HG02970 (cell line): ENCODE data around the gene TENT5A.
"Not testable (repeated sequence)": the region's sequence is repeated elsewhere in the genome, so short reads cannot be mapped to it uniquely, and the experiment has no call there.

Experiments
- ATAC-seq: cut with Tn5 transposase; IDR thresholded peaks from one replicate; pipeline ENCODE4 v1.9.1; 2021; ENCODE audit warnings: mild to moderate bottlenecking, moderate library complexity, moderate number of reproducible peaks; ENCODE audit not compliant: unreplicated experiment, low FRiP score

TENT5A gene

GRCh38 chr6:81751388-81752083 is 945 bp downstream of the TENT5A start:
- ATAC-seq, result no peak

DNA sequence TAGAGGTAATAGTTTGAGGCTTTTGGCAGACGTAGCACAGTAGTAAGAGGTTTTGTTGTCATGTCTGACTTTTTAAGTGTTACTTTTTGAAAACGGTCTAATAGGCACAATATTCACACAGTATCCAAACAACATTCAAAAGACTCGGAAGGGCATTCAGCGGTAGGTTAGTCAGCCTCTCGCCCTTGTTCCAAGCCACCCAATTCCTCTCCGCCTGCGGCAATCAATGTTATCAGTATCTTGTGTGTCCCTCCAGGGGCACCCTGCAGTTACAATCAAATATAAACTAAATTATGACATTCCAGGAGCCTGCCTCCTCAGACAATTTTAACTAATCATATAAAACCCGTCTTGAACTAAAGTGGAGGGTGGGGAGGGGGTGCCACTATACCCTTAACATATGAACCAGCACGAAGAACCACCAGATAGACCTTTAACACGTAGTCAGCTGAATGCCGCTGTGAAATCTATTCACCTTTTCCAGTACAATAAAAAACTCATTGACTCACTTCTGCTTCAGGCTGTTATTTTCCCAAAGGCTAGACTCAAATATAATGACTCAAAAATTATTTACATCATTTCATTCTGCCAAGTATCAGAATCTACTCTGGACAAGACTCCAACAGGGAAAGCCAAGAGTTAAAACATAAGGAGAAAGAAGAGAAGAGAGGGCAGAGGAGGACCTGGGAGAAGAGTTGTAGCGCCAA is 1.6 kb downstream of the TENT5A start:
- no peak for ATAC-seq

DNA sequence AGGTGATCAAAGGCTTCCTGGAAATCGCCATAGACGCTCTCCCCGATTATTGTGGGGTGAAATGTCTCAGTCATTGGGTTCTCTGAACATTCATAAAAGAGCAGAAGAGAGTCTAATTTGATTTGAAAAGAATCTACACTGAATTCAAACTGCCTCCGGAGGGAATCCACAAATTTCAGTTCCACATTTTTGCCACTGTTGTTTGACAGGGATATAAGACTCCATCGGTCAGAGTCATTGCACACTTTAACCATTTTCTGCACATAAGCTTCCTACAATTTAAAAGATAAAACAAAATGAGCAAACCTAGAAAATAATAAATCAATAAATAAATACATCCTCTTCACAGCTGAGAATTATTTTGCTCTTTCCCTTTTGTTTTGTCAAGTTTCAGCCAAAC is 2.3 kb downstream of the TENT5A start:
- ATAC-seq, result no peak

DNA sequence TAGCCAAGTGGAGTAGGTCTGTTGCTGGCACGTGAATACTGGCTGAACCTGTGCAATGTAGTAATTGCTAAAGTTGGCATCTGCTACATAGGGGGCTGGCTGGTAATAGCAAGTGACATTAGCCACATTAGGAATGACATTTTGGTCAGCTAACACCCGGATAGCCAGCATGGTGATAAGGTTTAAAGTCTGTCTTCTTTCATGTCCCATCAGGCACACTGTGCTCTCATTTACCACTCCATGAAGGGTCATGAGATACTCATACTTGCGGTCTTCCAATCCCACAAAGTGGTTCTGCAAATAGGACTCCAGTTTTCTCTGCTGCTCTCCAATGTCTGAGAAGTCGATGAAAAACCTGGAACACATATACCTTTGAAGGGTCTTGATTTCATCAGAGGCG is 2.8 kb downstream of the TENT5A start:
- ATAC-seq, result no peak

- no peak for ATAC-seq
Measured at GRCh38 chr6:81748994-81749393, 3.5 kb downstream of the TENT5A start.

GRCh38 chr6:81747327-81747726 is 5.2 kb downstream of the TENT5A start:
- ATAC-seq, result no peak

DNA sequence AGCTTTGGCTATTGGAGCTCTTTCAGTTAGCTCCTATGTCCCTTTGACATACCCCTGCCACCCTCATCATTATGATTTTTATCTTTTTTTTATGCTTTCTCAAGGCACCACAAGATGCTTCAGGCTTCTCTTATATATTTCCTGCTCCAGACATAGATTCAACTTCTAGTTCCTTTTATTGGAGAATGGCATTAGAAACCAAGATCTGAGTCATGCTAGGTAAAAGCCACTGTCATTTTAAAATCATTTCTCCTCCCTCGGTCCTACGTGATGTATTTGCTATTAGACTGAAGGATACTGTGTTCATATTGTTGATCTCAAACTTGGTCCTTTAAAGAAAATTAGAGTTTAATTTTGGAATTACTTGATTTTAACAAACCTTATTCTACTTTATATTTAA is 8.3 kb downstream of the TENT5A start:
- no peak for ATAC-seq

GRCh38 chr6:81743649-81744048 is 8.8 kb downstream of the TENT5A start:
- no peak for ATAC-seq

DNA sequence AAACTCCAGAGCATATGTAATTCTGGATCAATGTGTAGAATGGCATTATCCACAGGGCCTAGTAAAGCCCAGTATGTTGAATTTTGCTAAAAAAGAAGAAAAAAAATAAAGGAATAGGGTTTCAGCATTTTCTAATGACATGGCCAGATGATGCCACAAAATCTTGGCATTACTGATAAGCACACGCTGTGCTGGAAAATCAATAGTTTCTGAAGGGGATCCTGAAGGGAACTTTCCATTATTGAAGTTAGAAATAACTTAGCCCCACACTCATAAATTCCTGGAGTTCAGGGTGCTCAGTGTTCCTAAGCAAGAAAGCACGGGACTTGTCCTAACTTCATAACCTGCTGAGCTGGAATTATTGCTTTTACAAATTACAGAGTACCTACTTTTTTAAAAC is 10.8 kb downstream of the TENT5A start:
- ATAC-seq, result no peak

GRCh38 chr6:81740591-81740990 is 11.9 kb downstream of the TENT5A start:
- not testable (repeated sequence) for ATAC-seq

DNA sequence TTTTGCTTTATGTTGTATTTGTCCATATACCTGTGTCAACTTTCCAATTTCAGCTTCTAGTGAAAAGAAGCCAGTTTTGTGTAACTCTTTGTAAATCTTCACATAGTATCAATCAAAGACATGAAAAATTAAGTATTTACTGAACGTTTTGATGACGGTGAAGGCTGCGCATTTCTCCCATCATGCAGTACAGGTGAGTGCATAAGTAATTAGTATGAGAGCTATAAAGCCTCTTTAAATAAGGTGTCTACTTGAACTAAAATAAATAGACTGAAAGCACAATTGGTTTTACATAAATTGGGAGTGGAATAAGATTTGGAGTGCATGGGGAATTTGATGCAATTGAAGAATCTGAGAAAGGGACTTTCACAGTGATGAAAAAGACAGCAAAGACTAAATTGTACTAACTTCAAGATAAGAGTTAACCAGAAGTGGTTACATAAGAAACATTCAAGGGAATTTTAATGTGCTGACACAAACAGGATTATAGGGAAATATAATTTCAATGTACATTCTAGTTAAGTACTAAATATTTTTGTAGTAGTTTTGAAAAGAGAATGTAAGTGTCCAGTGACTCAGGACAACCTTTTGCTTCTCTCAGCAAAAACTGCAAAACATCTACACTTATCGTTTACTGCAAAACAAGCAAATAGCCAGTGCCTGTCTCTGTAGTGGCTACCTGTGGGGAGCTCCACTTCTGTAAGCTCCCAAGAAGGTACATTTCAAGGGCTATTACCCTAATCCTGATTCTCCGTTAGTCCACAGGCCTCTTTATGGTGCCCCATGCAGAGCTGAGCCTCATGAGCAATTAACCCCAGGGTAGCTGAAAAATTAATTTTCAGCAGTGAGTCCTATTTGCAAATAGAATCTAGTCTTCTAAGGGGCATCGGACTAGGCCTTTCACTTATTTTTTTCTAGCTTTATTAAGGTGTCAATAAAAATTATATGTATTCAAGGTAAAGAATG is 13.0 kb downstream of the TENT5A start:
- no peak for ATAC-seq

GRCh38 chr6:81736428-81736827 is 16.1 kb downstream of the TENT5A start:
- ATAC-seq, result no peak

DNA sequence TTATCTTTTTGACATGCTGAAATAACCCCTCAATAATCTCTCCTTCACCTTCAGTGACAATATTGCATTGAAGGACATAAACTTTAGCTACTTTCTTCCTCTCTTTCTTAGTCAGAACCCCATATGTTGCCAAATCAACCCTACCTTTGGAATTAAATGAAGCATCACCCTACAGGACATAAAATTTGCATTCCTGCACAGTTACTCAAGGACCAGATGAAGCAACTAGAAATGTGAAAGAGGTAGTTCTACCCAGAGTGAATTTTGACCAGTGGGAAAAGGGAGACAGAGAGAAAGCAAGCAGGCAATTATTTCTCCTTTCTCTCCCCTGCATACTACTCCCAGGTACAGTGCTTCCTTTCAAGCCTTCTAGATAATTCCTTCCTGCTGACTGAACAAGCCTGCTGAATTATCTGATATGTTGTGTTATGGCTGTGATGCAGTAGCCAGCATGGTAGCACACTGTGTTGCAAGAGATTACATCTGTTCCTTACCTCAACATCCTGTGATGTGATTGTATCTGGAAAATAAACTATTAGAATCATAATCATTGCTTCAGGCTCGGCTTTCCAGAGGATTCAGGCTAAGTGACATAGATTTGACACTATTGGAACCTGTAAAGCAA is 16.6 kb downstream of the TENT5A start:
- ATAC-seq, result no peak

- ATAC-seq, result no peak
Measured at GRCh38 chr6:81734500-81735150, 17.9 kb downstream of the TENT5A start.

DNA sequence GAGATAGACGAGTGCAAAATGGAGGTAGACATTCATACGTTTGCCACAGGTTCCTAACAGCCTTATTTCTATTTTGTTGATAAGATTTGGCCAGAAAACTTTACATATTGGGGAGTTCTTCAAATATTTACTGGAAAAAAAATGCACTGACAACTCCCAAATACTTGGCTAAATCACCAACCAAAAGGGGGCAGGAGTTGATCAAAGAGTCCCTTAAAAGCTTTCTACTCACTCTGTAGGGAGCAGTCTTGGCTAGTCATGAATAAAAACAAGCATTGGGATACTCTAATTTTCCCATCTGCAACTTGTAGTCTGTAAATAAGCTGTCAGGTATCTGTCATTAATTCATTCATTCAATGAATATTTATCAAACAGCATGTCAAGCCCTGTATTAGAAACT is 18.4 kb downstream of the TENT5A start:
- no peak for ATAC-seq

- ATAC-seq, result no peak
Measured at GRCh38 chr6:81731814-81732213, 20.7 kb downstream of the TENT5A start.

DNA sequence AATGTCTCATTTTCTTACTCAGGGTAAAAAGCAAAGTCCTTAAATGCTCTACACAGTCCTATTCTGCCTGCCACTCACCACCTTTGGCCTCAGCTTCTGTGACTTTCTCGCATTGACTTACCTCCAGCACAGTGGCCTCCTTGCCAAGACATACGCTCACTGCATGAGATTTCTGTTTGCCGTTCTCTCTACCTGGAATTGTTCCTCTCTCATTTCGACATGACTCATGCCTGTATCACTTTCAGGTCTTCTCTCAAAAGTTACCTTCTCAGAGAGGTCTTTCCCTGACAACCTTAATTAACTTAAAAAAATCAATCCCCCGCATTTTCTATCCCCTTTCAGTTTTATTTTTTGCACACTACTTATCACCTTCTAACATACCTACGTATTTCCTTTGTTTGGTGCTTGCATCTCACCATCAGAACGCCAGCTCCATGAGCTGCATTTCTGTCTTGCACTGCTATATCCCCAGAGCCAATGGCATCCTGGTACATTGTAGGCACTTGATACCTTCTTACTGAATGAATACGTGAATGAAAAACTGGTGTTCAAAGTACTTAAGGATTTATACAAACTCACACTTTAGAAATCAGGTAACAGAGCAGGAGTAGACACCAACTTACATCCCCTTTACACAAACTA is 24.5 kb downstream of the TENT5A start:
- no peak for ATAC-seq

- ATAC-seq, result no peak
Measured at GRCh38 chr6:81725127-81725526, 27.4 kb downstream of the TENT5A start.

GRCh38 chr6:81722506-81723223 is 29.8 kb downstream of the TENT5A start:
- no peak for ATAC-seq
